HCT116 (cell line): ENCODE data around the gene ASIC5. TPM values are rescaled to one million over a fixed set of nuclear protein-coding genes. Genes with fewer than 3 reads are reported as not detected.

Experiments
- ATAC-seq: fragments of 200-7000 bp; cut with Tn5 transposase; 2 replicates; pipeline ENCODE4 v1.9.1; 2020; ENCODE audit warnings: mild to moderate bottlenecking, moderate library complexity
- BruUV-seq: library from RNA; stranded (reverse); fragments of 400-500 nt; replicated peaks from 2 replicates; lab custom pipeline; 2021; lab: Mats Ljungman, UMichigan
- CTCF ChIA-PET: fragments of 300-600 bp; sonication (Branson Sonifier 250); formaldehyde crosslinking; loops from one replicate; lab custom pipeline; 2021; ENCODE audit warnings: antibody characterized with exemption; lab: Charles Lee
- POLR2A ChIA-PET: fragments of 300-600, 350-600 bp; sonication (Branson Sonifier 250); formaldehyde crosslinking; loops from one replicate; lab custom pipeline; 2021; ENCODE audit warnings: antibody characterized with exemption; lab: Charles Lee
- RAD21 ChIA-PET, 2 experiments: fragments of 300-600 bp; sonication (Branson Sonifier 250); formaldehyde crosslinking; loops; one replicate each; lab custom pipeline; 2023; ENCODE audit warnings: low total read pairs in 2 of 2; ENCODE audit not compliant: uncharacterized antibody in 2 of 2, unreplicated experiment in 2 of 2, low non-redundant PET in 1 of 2; lab: Charles Lee
- DNase-seq: peaks from one replicate; pipeline ENCODE4 v3.0.0-alpha.2; 2010; ENCODE audit warnings: low read depth, low spot score
- H2AFZ ChIP-seq: fragments of 200-600 bp; shearing (Covaris generic), sonication (generic); 2 replicates; pipeline ENCODE4 v1.6.1; 2017; ENCODE audit warnings: low read depth, mixed run types, mixed read lengths, antibody characterized with exemption, low read length; ENCODE audit not compliant: poor library complexity, severe bottlenecking
- H3K27ac ChIP-seq: 2 replicates; pipeline ENCODE4 v1.5.1; 2012; ENCODE audit warnings: low read depth, low read length
- H3K27me3 ChIP-seq: fragments of 200-600 bp; sonication (generic); 2 replicates; pipeline ENCODE4 v1.6.1; 2016; ENCODE audit warnings: mixed run types, low read length, mixed read lengths; ENCODE audit not compliant: insufficient read depth
- H3K36me3 ChIP-seq, 2 experiments: fragments of 200-500 bp in 1 of 2; fragments of 200-600 bp in 1 of 2; sonication (Bioruptor generic) in 1 of 2; sonication (generic) in 1 of 2; 2 replicates each; pipeline versions ENCODE4 v1.5.1 to v1.6.1; 2014 to 2016; ENCODE audit warnings: low read length in 2 of 2, inconsistent platforms in 1 of 2, mixed read lengths in 1 of 2, mixed run types in 1 of 2; ENCODE audit not compliant: insufficient read depth in 2 of 2, control insufficient read depth in 1 of 2
- H3K4me1 ChIP-seq, 2 experiments: fragments of 200-600 bp in 1 of 2; sonication (generic) in 1 of 2; 2 replicates each; pipeline versions ENCODE4 v1.5.1 to v1.6.1; 2012 to 2017; ENCODE audit warnings: low read length in 2 of 2, inconsistent platforms in 1 of 2, mild to moderate bottlenecking in 1 of 2, mixed read lengths in 1 of 2, mixed run types in 1 of 2, moderate library complexity in 1 of 2; ENCODE audit not compliant: insufficient read depth in 2 of 2, control insufficient read depth in 1 of 2
- H3K4me2 ChIP-seq: fragments of 200-600 bp; sonication (generic); 2 replicates; pipeline ENCODE4 v1.6.1; 2017; ENCODE audit warnings: mixed run types, low read length, mixed read lengths
- H3K4me3 ChIP-seq, 2 experiments: fragments of 200-600 bp in 1 of 2; sonication (generic) in 1 of 2; replicated peaks in 1 of 2; 2 replicates each; pipeline ENCODE4 v1.5.1; 2011 to 2016; ENCODE audit warnings: low read length in 2 of 2, control low read depth in 1 of 2, low read depth in 1 of 2, mild to moderate bottlenecking in 1 of 2, mixed read lengths in 1 of 2, mixed run types in 1 of 2
- H3K79me2 ChIP-seq: fragments of 200-600 bp; sonication (generic); 2 replicates; pipeline ENCODE4 v1.6.1; 2017; ENCODE audit warnings: mild to moderate bottlenecking, mixed run types, low read length, moderate library complexity, mixed read lengths; ENCODE audit not compliant: insufficient read depth
- H3K9ac ChIP-seq: fragments of 200-600 bp; sonication (generic); 2 replicates; pipeline ENCODE4 v1.6.1; 2016; ENCODE audit warnings: low read length, mixed read lengths
- H3K9me2 ChIP-seq: fragments of 200-600 bp; sonication (generic), shearing (Covaris generic); 2 replicates; pipeline ENCODE4 v1.6.1; 2017; ENCODE audit warnings: mixed run types, mild to moderate bottlenecking, moderate library complexity; ENCODE audit not compliant: insufficient read depth
- H3K9me3 ChIP-seq, 2 experiments: fragments of 200-500 bp in 1 of 2; fragments of 200-600 bp in 1 of 2; sonication (Bioruptor generic) in 1 of 2; sonication (generic) in 1 of 2; 2 replicates each; pipeline ENCODE4 v1.6.1; 2014 to 2017; ENCODE audit warnings: low read length in 2 of 2, mixed read lengths in 2 of 2, inconsistent platforms in 1 of 2, low read depth in 1 of 2, mild to moderate bottlenecking in 1 of 2, mixed run types in 1 of 2, moderate library complexity in 1 of 2; ENCODE audit not compliant: control insufficient read depth in 1 of 2, insufficient read depth in 1 of 2
- H4K20me1 ChIP-seq: fragments of 200-600 bp; sonication (generic), shearing (Covaris generic); 2 replicates; pipeline ENCODE4 v1.6.1; 2017; ENCODE audit warnings: mixed run types, mild to moderate bottlenecking, moderate library complexity; ENCODE audit not compliant: insufficient read depth
- ATF3 ChIP-seq: IDR thresholded peaks from 2 replicates; pipeline ENCODE4 v1.6.1; 2012
- CBX3 ChIP-seq: IDR thresholded peaks from 2 replicates; pipeline ENCODE4 v1.6.1; 2012; ENCODE audit warnings: low read depth
- ELF1 ChIP-seq: IDR thresholded peaks from 2 replicates; pipeline ENCODE4 v1.6.1; 2012; ENCODE audit warnings: low read depth, borderline replicate concordance
- EZH2 ChIP-seq: fragments of 200-600 bp; sonication (generic); IDR thresholded peaks from 2 replicates; pipeline ENCODE4 v1.6.1; 2017; ENCODE audit warnings: antibody characterized with exemption, mixed run types
- EZH2phosphoT487 ChIP-seq: fragments of 200-600 bp; IDR thresholded peaks from 2 replicates; pipeline ENCODE4 v1.6.1; 2018; ENCODE audit warnings: antibody characterized with exemption, borderline replicate concordance
- JUND ChIP-seq: IDR thresholded peaks from 2 replicates; pipeline ENCODE4 v1.6.1; 2012
- MAX ChIP-seq: IDR thresholded peaks from 2 replicates; pipeline ENCODE4 v1.6.1; 2012
- REST ChIP-seq: IDR thresholded peaks from 2 replicates; pipeline ENCODE4 v1.6.1; 2012; ENCODE audit warnings: low read depth
- SP1 ChIP-seq: IDR thresholded peaks from 2 replicates; pipeline ENCODE4 v1.6.1; 2012; ENCODE audit warnings: low read depth
- SRF ChIP-seq: IDR thresholded peaks from 2 replicates; pipeline ENCODE4 v1.6.1; 2012; ENCODE audit warnings: low read depth
- TCF7L2 ChIP-seq: IDR thresholded peaks from 2 replicates; pipeline ENCODE4 v1.7.0; 2011; ENCODE audit warnings: borderline replicate concordance, inconsistent platforms; ENCODE audit not compliant: insufficient read depth, insufficient read length; ENCODE audit errors: extremely low read depth
- intact Hi-C: fragments of 100-400 bp; cut with micrococcal nuclease; formaldehyde crosslinking; loops from 2 replicates; pipeline ENCODE4 v1.10.0; 2022
- total RNA-seq: library from RNA; stranded (reverse); gene quantifications from one replicate; pipeline ENCODE4 v1.2.1, GENCODE V29; 2021; ENCODE audit not compliant: unreplicated experiment

Gene ASIC5
- total RNA-seq, 1 experiment from 2014 or later, result not detected

GRCh38 chr4:155887045-155887444 is 21.0 kb upstream of the ASIC5 start:
- H3K4me1 ChIP-seq, result no peaks in the 10 kb centered on the region
- TF ChIP-seq REST, result no peak
- no peak overlapping the region for H3K4me3 ChIP-seq
- BruUV-seq, result no TSS peak
- no peaks in the 10 kb centered on the region for H3K36me3 ChIP-seq
- no peaks in the 10 kb centered on the region for H3K27me3 ChIP-seq
- H2AFZ ChIP-seq, result no peak overlapping the region
- RAD21 ChIA-PET, result no interaction called here
- ATAC-seq (no peak), DNase-seq (no peak)
- H3K9ac ChIP-seq, result no peak overlapping the region
- no peak overlapping the region for H3K27ac ChIP-seq
- intact Hi-C loops, result no loop called here
- H3K9me3 ChIP-seq, result no peaks in the 10 kb centered on the region
- no peaks in the 10 kb centered on the region for H4K20me1 ChIP-seq
- POLR2A ChIA-PET, result no interaction called here
- no peaks in the 10 kb centered on the region for H3K79me2 ChIP-seq
- H3K9me2 ChIP-seq, result no peaks in the 10 kb centered on the region
- no peak overlapping the region for H3K4me2 ChIP-seq
- CTCF ChIA-PET, result no interaction called here

- Histone ChIP-seq H3K27ac (no peak overlapping the region), H3K4me1 (no peaks in the 10 kb centered on the region), H3K27me3 (no peaks in the 10 kb centered on the region), H3K4me2 (no peak overlapping the region), H3K9me2 (no peaks in the 10 kb centered on the region), H3K9ac (no peak overlapping the region), H3K9me3 (no peaks in the 10 kb centered on the region), H2AFZ (no peak overlapping the region), H4K20me1 (no peaks in the 10 kb centered on the region), H3K36me3 (no peaks in the 10 kb centered on the region), H3K4me3 (no peak overlapping the region), H3K79me2 (no peaks in the 10 kb centered on the region)
- POLR2A ChIA-PET, result no interaction called here
- DNase-seq, result no peak
- RAD21 ChIA-PET, result no interaction called here
- TF ChIP-seq ELF1, result no peak
- TF ChIP-seq MAX, result no peak
- TF ChIP-seq ATF3, result no peak
- no peak for TF ChIP-seq JUND
- TF ChIP-seq TCF7L2, result no peak
- TF ChIP-seq EZH2, result no peak
- no peak for TF ChIP-seq EZH2phosphoT487
- TF ChIP-seq CBX3, result no peak
- no peak for TF ChIP-seq SRF
- TF ChIP-seq SP1, result no peak
- BruUV-seq, result no TSS peak
- intact Hi-C loops, result no loop called here
- no peak for ATAC-seq
- CTCF ChIA-PET, result no interaction called here
Observed at GRCh38 chr4:155885666-155886065, 19.6 kb upstream of the ASIC5 start.
